ENCODE data around the gene AGAP9.
"Not testable (repeated sequence)": the region's sequence is repeated elsewhere in the genome, so short reads cannot be mapped to it uniquely, and the experiment has no call there.

- TF ChIP-seq, protein P1, sequence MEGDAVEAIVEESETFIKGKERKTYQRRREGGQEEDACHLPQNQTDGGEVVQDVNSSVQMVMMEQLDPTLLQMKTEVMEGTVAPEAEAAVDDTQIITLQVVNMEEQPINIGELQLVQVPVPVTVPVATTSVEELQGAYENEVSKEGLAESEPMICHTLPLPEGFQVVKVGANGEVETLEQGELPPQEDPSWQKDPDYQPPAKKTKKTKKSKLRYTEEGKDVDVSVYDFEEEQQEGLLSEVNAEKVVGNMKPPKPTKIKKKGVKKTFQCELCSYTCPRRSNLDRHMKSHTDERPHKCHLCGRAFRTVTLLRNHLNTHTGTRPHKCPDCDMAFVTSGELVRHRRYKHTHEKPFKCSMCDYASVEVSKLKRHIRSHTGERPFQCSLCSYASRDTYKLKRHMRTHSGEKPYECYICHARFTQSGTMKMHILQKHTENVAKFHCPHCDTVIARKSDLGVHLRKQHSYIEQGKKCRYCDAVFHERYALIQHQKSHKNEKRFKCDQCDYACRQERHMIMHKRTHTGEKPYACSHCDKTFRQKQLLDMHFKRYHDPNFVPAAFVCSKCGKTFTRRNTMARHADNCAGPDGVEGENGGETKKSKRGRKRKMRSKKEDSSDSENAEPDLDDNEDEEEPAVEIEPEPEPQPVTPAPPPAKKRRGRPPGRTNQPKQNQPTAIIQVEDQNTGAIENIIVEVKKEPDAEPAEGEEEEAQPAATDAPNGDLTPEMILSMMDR (IDR thresholded peaks at IDR 0.05): not testable (repeated sequence)
- not testable (repeated sequence) for TF ChIP-seq POLR2A (IDR thresholded peaks at IDR 0.05)
These were observed 47.9 kb upstream of the AGAP9 start for GRCh38 chr10:47571138-47571912.

All from heart left ventricle (tissue), 13 donors.